Loucy (cell line): ENCODE measurements around the gene FSTL3.

Source experiments
- EZH2phosphoT487 ChIP-seq: fragments of 200-600 bp; IDR thresholded peaks from 2 replicates; pipeline ENCODE4 v1.6.1; 2018; ENCODE audit warnings: antibody characterized with exemption, mild to moderate bottlenecking, moderate library complexity, borderline replicate concordance
- TF ChIP-seq, protein P1 (sequence below): fragments of 200-600 bp; sonication (generic); conservative IDR thresholded peaks from 2 replicates; pipeline ENCODE4 v1.5.1; 2014; ENCODE audit warnings: mild to moderate bottlenecking, antibody characterized with exemption, low read length

DNA sequence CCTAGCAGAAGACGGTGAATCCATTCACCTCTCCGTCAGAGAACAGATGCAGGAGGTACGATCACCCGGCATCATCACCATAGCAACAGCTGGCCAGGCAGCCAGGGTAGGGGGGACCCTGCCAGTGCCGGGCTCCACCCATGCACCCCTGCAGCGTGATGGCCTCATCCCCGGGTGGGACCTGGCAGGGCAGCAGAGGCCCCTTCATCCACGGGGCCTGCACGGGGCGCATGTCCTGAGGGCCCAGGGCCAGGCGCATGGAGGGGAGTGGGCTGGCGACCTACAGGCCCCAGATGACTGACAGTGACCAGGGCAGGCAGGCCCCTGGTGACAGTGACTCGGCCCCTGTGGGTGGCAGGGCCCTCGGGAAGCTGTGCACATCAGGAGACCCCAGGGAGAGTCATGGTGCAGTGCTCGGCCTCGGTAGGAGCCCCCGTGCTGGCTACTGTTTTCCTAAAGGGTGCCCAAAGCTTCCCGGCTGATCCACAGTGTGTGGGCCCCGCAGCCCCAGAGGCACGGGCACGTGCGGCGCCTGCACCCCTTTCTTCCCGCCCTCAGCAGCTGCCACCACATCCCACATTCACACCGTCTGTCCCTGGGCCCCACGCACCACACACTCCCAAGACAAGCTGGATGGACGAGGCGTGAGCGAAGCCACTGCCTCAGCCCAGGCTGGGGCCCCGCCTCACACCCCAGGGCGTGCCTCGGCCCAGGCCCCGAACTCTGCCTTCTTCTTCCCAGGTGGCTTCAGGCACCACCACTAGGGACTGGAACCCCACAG is 17.9 kb upstream of the FSTL3 start:
- TF ChIP-seq, protein P1, sequence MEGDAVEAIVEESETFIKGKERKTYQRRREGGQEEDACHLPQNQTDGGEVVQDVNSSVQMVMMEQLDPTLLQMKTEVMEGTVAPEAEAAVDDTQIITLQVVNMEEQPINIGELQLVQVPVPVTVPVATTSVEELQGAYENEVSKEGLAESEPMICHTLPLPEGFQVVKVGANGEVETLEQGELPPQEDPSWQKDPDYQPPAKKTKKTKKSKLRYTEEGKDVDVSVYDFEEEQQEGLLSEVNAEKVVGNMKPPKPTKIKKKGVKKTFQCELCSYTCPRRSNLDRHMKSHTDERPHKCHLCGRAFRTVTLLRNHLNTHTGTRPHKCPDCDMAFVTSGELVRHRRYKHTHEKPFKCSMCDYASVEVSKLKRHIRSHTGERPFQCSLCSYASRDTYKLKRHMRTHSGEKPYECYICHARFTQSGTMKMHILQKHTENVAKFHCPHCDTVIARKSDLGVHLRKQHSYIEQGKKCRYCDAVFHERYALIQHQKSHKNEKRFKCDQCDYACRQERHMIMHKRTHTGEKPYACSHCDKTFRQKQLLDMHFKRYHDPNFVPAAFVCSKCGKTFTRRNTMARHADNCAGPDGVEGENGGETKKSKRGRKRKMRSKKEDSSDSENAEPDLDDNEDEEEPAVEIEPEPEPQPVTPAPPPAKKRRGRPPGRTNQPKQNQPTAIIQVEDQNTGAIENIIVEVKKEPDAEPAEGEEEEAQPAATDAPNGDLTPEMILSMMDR = no peak
- TF ChIP-seq EZH2phosphoT487 = no peak
